Measurements from ENCODE around the gene CBFA2T2. TPM values are rescaled to one million over a fixed set of nuclear protein-coding genes. Genes with fewer than 3 reads are reported as not detected.

Gene CBFA2T2
- total RNA-seq, 2 experiments from 2014 or later, result 12.3 to 16.8 TPM

DNA sequence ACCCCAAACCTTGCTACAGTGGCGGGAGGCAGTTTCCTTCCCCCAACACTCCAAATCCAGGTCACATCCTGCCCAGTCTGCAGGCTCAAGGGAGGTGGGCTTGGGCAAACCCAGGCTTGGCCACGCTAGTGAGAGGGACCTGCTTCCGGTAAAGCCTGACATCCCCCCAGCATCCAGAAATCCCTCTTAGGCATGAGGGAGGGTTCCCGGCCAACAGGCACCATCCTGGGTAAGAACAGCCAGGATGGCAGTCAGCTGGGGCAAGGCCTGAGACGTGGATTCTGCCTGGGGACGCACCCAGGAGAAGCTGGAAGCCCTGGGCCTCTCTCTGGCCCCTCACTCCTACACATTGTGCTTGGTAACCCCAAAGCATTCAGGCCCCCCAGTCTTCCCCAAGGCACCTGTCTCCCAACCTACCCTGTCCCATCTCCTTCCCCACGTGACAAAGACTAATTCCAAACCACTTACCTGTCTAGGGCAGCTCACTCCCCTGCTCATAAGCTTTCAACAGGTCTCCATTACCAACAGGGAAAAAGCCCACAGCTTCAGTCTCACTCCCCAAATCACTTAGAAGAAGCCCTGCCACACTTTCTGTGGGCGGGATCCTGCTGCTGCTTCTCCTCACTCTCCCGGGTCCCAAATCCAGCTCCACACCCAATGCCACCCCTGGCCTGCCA, 174.3 kb downstream of the CBFA2T2 start:
- peaks cover 44% of the 10 kb centered on the region for H3K4me1 Mint-ChIP-seq
- H3K27me3 Mint-ChIP-seq, result no peaks in the 10 kb centered on the region
- no peaks in the 10 kb centered on the region for H3K36me3 Mint-ChIP-seq
- no peak for ATAC-seq
- DNase-seq, result no peak
- CTCF ChIA-PET, result interaction anchor here (0.7 to 7.5 kb wide), 9 partner anchors 9 to 220 kb away, joined by 3 to 67 read pairs (median 7); partner anchors contain the start of genes CBFA2T2, SNTA1 and ZNF341
- no peaks in the 10 kb centered on the region for H3K9me3 Mint-ChIP-seq (ENCODE audit: low read depth)
- peak overlapping the region; percentile 84 for H3K27ac Mint-ChIP-seq
- peak overlapping the region; percentile 76 for H3K4me3 Mint-ChIP-seq

- Mint-ChIP-seq H3K27ac (peak overlapping the region; percentile 84), H3K4me1 (peaks cover 44% of the 10 kb centered on the region), H3K9me3 (ENCODE audit: low read depth) (no peaks in the 10 kb centered on the region), H3K4me3 (peak overlapping the region; percentile 76), H3K27me3 (no peaks in the 10 kb centered on the region), H3K36me3 (no peaks in the 10 kb centered on the region)
- ATAC-seq (no peak), DNase-seq (no peak)
- CTCF ChIA-PET, result interaction anchor here (0.7 to 7.5 kb wide), 8 partner anchors 10 to 220 kb away, joined by 3 to 67 read pairs (median 6); partner anchors contain the start of genes CBFA2T2, SNTA1 and ZNF341
Measured at GRCh38 chr20:33664762-33665144, 174.9 kb downstream of the CBFA2T2 start.

GRCh38 chr20:33666293-33667244, 176.7 kb downstream of the CBFA2T2 start, which contains the start of gene ACTL10:
TSS of gene ACTL10 (plus strand) at chr20:33666943. CDS start at chr20:33667498, 555 bp downstream.
- Mint-ChIP-seq H3K36me3 (peaks cover 2% of the 10 kb centered on the region), H3K27me3 (no peaks in the 10 kb centered on the region), H3K4me3 (peak within 1 kb of the TSS; percentile 89), H3K4me1 (peaks cover 45% of the 10 kb centered on the region), H3K27ac (peak within 1 kb of the TSS; percentile 92), H3K9me3 (ENCODE audit: low read depth) (no peaks in the 10 kb centered on the region)
- CTCF ChIA-PET, result interaction anchor here (0.6 to 7.5 kb wide), 22 partner anchors 9 to 1245 kb away, joined by 3 to 106 read pairs (median 10); partner anchors contain the start of genes CBFA2T2, E2F1, PXMP4 and SNTA1
- ATAC-seq (peak; percentile 68), DNase-seq (peak; percentile 94)

DNA sequence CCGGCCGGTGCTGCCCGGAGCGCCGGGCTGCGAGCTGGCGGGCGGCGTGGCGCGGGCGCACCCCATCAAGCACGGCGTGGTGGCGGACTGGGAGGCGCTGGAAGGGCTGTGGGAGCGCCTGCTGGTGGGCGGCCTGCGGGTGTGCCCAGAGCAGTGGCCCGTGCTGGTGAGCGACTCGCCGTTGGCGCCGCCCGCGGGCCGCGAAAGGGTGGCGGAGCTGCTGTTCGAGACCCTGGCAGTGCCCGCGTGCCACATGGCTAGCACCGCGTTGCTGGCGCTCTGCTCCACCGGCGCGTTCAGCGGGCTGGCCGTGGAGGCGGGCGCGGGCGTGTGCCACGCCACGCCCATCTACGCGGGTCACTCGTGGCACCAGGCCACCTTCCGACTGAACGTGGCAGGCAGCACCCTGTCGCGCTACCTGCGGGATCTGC, 177.4 kb downstream of the CBFA2T2 start:
- Mint-ChIP-seq H3K9me3 (ENCODE audit: low read depth) (no peaks in the 10 kb centered on the region), H3K27me3 (no peaks in the 10 kb centered on the region), H3K4me3 (peak overlapping the region; percentile 89), H3K4me1 (peaks cover 50% of the 10 kb centered on the region), H3K36me3 (peaks cover 2% of the 10 kb centered on the region), H3K27ac (peak overlapping the region; percentile 84)
- ATAC-seq (peak; percentile 16), DNase-seq (peak; percentile 71)
- CTCF ChIA-PET, result interaction anchor here (0.9 to 7.5 kb wide), 29 partner anchors 8 to 421 kb away, joined by 3 to 106 read pairs (median 6); partner anchors contain the start of genes CBFA2T2, CDK5RAP1, E2F1 and PXMP4

DNA sequence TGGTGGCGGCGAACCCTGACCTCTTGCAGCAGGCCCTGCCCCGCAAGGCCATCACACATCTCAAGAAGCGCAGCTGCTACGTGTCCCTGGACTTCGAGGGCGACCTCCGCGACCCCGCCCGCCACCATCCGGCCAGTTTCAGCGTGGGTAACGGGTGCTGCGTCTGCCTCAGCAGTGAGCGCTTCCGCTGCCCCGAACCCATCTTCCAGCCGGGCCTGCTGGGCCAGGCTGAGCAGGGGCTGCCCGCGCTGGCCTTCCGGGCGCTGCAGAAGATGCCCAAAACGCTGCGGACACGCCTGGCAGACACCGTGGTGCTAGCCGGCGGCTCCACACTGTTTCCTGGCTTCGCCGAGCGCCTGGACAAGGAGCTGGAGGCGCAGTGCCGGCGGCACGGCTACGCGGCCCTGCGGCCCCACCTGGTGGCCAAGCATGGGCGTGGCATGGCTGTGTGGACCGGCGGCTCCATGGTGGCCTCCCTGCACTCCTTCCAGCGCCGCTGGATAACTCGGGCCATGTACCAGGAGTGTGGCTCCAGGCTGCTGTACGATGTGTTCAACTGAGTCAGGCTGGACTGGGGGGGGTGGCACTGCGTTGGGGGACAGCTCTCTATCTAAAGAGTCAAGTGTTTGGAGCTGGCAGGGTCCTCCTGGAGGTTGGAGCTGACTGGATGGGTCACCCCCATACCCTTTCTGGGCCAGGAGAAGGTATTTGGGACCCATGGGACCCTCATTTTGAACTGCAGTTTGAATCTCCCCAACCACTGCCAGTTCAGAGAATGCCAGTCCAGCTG, 178.0 kb downstream of the CBFA2T2 start:
- peak overlapping the region; percentile 89 for H3K4me3 Mint-ChIP-seq
- H3K36me3 Mint-ChIP-seq, result peaks cover 2% of the 10 kb centered on the region
- peaks cover 51% of the 10 kb centered on the region for H3K4me1 Mint-ChIP-seq
- CTCF ChIA-PET, result interaction anchor here (0.6 to 7.5 kb wide), 39 partner anchors 8 to 1043 kb away, joined by 3 to 106 read pairs (median 4); partner anchors contain the start of genes CBFA2T2, CDK5RAP1, E2F1 and PXMP4
- no peaks in the 10 kb centered on the region for H3K9me3 Mint-ChIP-seq (ENCODE audit: low read depth)
- DNase-seq (peak; percentile 87), ATAC-seq (peak; percentile 60)
- H3K27me3 Mint-ChIP-seq, result no peaks in the 10 kb centered on the region
- H3K27ac Mint-ChIP-seq, result peak overlapping the region; percentile 84

DNA sequence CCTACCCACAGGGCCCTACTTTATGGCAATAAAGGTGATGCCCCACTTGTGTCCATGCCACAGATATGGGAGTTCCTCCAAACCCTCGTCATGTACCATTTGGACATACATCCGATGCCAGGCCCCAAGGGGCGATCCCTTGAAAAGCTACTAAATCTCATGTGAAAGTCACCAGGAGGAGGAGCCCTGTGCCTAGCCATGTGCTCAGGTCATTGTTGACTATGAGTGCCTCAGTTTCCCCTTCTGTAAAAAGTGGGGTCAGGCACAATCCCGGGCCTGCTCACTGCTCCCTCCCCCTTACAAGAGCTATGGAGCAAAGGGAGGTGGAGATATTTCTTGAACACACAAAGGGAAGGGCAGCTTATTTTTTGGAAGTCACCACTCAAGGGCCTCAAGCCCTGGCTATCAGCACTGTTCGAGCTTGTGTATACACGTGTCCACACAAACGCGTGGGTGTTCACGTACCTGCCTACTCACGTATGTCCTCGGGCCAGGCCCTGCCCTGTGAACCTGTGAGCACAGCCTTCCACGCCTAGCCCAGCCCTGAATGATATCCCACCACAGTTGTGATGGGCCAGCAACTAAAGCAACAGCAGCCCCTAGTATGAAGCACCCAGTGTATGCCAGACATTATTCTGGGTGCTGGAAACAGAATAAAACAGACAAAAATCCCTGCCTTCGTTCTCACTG, 178.7 kb downstream of the CBFA2T2 start:
- DNase-seq (no peak), ATAC-seq (no peak)
- Mint-ChIP-seq H3K27ac (peak overlapping the region; percentile 68), H3K36me3 (peaks cover 2% of the 10 kb centered on the region), H3K9me3 (ENCODE audit: low read depth) (no peaks in the 10 kb centered on the region), H3K27me3 (no peaks in the 10 kb centered on the region), H3K4me3 (peak overlapping the region; percentile 89), H3K4me1 (peaks cover 55% of the 10 kb centered on the region)
- CTCF ChIA-PET, result interaction anchor here (0.6 to 7.5 kb wide), 36 partner anchors 13 to 1042 kb away, joined by 3 to 106 read pairs (median 4); partner anchors contain the start of genes CBFA2T2, CDK5RAP1, E2F1 and PXMP4

DNA sequence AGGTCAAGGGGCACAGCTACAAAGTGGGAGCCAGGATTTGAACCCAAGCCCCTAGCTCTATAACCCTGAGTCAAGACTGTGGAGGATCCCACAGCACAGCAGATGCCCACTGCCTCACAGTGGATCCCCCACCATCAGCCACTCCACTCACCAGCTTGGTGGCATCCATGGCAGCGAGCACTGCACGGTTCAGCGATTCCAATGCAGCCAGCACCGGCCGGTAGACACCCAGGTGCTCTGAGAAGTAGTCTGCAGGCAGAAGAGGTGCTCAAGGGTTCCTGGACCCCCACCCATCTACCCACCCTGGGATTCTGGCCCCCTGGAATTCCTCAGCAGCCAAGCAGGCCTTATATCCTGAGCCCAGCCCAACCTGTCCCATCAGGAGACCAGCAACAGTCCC, 179.3 kb downstream of the CBFA2T2 start:
- Mint-ChIP-seq H3K27ac (no peak overlapping the region), H3K4me3 (no peak overlapping the region), H3K36me3 (peaks cover 2% of the 10 kb centered on the region), H3K9me3 (ENCODE audit: low read depth) (no peaks in the 10 kb centered on the region), H3K27me3 (no peaks in the 10 kb centered on the region), H3K4me1 (peaks cover 55% of the 10 kb centered on the region)
- DNase-seq (no peak), ATAC-seq (no peak)
- CTCF ChIA-PET, result interaction anchor here (1.0 to 7.5 kb wide), 9 partner anchors 12 to 223 kb away, joined by 3 to 106 read pairs (median 20); partner anchors contain the start of gene E2F1

DNA sequence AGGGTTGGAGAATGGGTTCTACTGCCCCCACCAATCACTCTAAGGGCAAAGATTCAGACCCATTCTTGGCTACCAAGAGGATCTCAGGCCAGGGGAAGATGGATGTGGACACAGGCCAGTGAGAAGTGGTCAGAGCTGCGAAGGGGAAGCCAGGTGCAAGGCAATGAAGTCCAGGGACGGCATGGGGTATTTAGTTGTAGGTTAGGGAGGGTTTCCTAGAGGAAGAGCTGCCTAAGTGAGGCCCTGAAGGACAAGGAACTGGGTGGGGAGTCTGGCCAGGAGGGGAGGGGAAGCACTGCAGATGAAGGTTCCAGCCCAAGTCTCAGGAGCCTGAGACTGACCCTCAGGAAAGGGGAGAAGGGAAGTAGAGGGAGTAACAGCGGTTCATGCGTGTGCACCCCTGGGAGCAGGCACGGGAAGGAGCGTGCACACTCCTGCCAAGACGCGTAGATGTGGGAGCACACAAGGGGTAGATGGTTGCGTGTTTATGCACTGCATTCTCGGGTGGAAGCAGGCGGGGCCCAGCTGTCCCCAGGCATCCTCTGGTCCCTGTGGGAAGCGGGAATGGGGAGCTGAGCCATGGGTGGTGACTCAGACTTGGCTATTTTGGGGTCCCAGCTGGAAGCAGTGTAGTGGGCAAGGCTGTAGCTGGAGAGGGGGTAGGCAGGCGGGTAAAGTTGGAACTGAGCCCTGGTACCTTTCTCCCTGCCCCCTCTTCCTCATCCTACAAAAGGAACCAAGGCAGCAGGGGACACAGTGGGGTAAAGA, 180.2 kb downstream of the CBFA2T2 start:
- no peaks in the 10 kb centered on the region for H3K27me3 Mint-ChIP-seq
- H3K9me3 Mint-ChIP-seq (ENCODE audit: low read depth), result no peaks in the 10 kb centered on the region
- no peak overlapping the region for H3K4me3 Mint-ChIP-seq
- ATAC-seq (no peak), DNase-seq (no peak)
- peaks cover 50% of the 10 kb centered on the region for H3K4me1 Mint-ChIP-seq
- CTCF ChIA-PET, result interaction anchor here (4.6 kb wide), 1 partner anchor 11 kb away, joined by 106 read pairs; no protein-coding TSS in a partner anchor
- H3K27ac Mint-ChIP-seq, result peak overlapping the region; percentile 6
- peaks cover 2% of the 10 kb centered on the region for H3K36me3 Mint-ChIP-seq

DNA sequence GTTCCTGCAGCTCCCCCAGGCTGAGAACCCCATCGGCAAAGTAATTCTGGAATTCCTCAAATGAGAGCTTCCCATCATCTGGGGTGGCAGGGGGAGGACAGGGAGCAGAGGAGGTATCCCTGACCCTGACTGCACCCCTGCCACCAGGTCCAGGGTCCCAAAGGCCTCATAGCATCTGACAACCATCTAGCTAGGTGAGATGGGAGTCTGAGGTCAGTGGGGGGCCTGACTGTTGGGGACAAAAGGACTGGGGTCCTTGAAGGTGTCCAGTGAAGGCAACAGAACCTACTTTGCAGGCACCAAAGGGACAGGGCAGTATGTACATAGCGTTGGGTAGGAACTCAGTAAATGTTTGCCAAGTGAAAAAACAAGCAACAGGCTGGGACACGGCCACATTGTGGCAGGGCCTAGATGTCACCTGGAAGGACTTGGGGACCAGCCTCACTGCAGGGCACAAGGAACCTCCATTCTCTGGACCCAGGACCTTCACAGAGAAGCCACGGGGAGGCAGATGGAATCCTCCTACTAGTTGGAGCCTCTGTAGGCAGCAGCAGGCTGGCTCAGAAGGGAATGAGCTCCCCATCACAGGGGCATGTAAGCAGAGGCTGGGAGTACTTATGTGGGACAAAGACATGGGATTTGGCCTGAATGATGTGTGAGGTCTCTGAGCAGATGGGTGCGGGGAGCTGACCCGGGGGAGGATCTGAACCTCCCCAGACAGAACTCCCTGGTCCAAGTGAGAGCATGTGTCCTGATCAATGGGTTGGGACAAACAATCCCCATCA, 181.0 kb downstream of the CBFA2T2 start:
- peaks cover 50% of the 10 kb centered on the region for H3K4me1 Mint-ChIP-seq
- no peak for DNase-seq
- peak overlapping the region; percentile 42 for H3K27ac Mint-ChIP-seq
- ATAC-seq, result no peak
- CTCF ChIA-PET, result interaction anchor here (0.9 to 4.6 kb wide), 3 partner anchors 11 to 213 kb away, joined by 3 to 106 read pairs (median 3); partner anchors contain the start of gene ZNF341
- no peak overlapping the region for H3K4me3 Mint-ChIP-seq
- H3K9me3 Mint-ChIP-seq (ENCODE audit: low read depth), result no peaks in the 10 kb centered on the region
- H3K36me3 Mint-ChIP-seq, result peaks cover 2% of the 10 kb centered on the region
- no peaks in the 10 kb centered on the region for H3K27me3 Mint-ChIP-seq

DNA sequence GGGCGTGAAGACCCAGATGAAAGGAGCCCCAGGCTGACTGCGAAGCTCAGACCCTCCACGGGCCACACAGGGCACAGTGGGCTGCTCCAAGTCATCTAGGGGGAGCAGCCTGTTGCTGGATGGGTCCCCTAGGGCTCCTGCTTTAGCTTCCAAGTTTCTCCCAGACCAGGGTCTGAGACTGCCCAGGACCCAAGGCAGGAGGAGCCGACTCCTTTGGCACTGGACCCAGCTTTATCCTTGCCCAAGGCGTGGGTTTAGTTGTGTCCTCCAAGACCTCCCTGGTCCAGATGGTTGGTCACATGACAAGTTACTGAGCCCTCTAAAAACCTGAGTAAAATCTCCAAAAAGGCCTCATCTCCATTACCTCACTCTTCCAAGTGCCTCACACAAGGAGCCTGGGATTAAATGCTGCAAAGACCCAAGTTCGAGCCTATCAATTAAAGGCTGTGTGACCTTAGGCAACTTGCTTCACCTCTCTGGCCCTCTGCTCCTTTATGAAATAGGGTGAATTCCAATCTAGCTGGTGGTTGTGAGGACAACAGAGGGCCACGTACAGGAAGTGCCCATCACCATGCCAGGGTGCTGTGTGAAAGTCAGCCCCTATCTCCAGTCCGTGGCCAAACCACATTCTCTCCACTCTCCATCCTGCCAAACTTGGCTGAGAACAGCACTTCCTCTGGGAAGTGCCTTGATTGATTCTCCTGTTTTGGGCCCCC, 181.8 kb downstream of the CBFA2T2 start:
- H3K4me1 Mint-ChIP-seq, result peaks cover 44% of the 10 kb centered on the region

More for the DNA sequence above, 181.8 kb downstream of the CBFA2T2 start:
- H3K9me3 Mint-ChIP-seq (ENCODE audit: low read depth), result no peaks in the 10 kb centered on the region
- CTCF ChIA-PET, result interaction anchor here (0.8 to 1.0 kb wide), 4 partner anchors 12 to 214 kb away, joined by 3 to 4 read pairs (median 3); partner anchors contain the start of gene ZNF341
- DNase-seq, result no peak
- H3K4me3 Mint-ChIP-seq, result no peak overlapping the region
- peak overlapping the region; percentile 3 for H3K27ac Mint-ChIP-seq
- H3K36me3 Mint-ChIP-seq, result peaks cover 7% of the 10 kb centered on the region
- no peak for ATAC-seq
- no peaks in the 10 kb centered on the region for H3K27me3 Mint-ChIP-seq
